ENCODE measurements around the gene CABP7. TPM values are rescaled to one million over a fixed set of nuclear protein-coding genes. Genes with fewer than 3 reads are reported as not detected.

The CABP7 gene
- total and polyA plus RNA-seq, 3 experiments from 2014 or later = 0.07 TPM; not detected in 2

DNA sequence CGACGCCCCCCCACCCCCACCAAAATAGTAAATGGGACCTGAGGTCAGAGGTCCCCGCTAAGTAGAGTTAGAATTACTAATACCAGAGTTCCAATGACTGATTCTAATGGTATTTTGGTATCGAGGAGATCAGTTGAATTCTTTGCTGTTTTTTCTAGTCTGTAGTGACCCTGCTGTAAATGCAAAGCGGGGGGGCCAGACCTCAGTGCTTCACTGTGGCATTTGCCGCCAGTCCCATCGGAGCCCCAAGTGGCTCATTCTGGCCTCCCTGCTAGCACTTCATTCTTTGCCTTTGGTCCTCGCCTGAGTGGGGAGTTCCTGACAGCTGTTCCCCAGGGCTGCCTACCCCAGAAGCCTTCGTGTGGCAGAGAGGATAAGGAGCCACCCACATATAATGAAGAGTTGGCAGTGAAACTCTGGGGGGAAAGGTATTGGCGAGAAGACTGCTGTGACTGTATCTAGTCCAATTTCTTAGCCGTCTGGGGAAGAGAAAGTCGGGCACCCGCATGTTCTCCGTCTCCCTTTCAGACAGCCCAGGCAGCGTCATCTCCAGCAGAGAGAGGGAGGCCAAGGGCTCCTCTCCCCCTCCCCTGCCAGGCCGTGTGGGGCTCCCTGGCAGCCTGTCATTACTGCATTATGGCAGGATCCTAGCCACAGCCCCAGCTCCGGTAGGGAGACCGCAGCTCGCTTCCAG, 19.4 kb upstream of the CABP7 start:
- H3K27ac ChIP-seq (ENCODE audit: low read depth, low read length) = no peak overlapping the region
- no peaks in the 10 kb centered on the region for H3K9me3 Mint-ChIP-seq

GRCh38 chr22:29700900-29701154, 19.0 kb upstream of the CABP7 start:
- peaks cover 7 to 10% of the 10 kb centered on the region in 2 donors for H3K27me3 Mint-ChIP-seq
- ChIA-PET POLR2A (no interaction called here), CTCF (interaction anchor here (1.0 kb wide), 1 partner anchor 15 kb away, joined by 3 read pairs; no protein-coding TSS in a partner anchor)
- Histone ChIP-seq H3K36me3 (ENCODE audit: insufficient read depth, low read length) (no peaks in the 10 kb centered on the region), H3K27ac (ENCODE audit: low read depth, low read length) (no peak overlapping the region), H3K4me3 (ENCODE audit: low read length) (no peak overlapping the region), H3K27me3 (ENCODE audit: insufficient read depth, low read length, poor library complexity, severe bottlenecking) (no peaks in the 10 kb centered on the region), H3K9me3 (ENCODE audit: low read length) (no peaks in the 10 kb centered on the region), H3K4me1 (ENCODE audit: insufficient read depth, low read length) (peaks cover 20% of the 10 kb centered on the region)
- DNase-seq = no peak
- no peak overlapping the region for H3K27ac Mint-ChIP-seq
- peaks cover 0 to 3% (median 0%) of the 10 kb centered on the region in 3 donors for H3K4me1 Mint-ChIP-seq
- peaks cover 0 to 20% (median 7%) of the 10 kb centered on the region in 3 donors for H3K36me3 Mint-ChIP-seq
- no peak overlapping the region for H3K4me3 Mint-ChIP-seq
- H3K9me3 Mint-ChIP-seq = no peaks in the 10 kb centered on the region

More for the DNA sequence above, 19.4 kb upstream of the CABP7 start:
- ChIA-PET POLR2A (no interaction called here), CTCF (no interaction called here)
- Mint-ChIP-seq H3K4me3 (no peak overlapping the region), H3K4me1 (peaks cover 0 to 3% (median 0%) of the 10 kb centered on the region in 3 donors), H3K27me3 (peaks cover 7 to 10% of the 10 kb centered on the region in 2 donors), H3K27ac (no peak overlapping the region), H3K36me3 (peaks cover 0 to 25% (median 7%) of the 10 kb centered on the region in 3 donors)
- Histone ChIP-seq H3K36me3 (ENCODE audit: insufficient read depth, low read length) (no peaks in the 10 kb centered on the region), H3K9me3 (ENCODE audit: low read length) (no peaks in the 10 kb centered on the region), H3K4me1 (ENCODE audit: insufficient read depth, low read length) (peaks cover 20% of the 10 kb centered on the region), H3K27me3 (ENCODE audit: insufficient read depth, low read length, poor library complexity, severe bottlenecking) (no peaks in the 10 kb centered on the region), H3K4me3 (ENCODE audit: low read length) (no peak overlapping the region)
- no peak for DNase-seq

- Mint-ChIP-seq H3K27ac (no peak overlapping the region), H3K4me1 (peaks cover 0 to 3% (median 0%) of the 10 kb centered on the region in 3 donors), H3K36me3 (peaks cover 0 to 15% (median 6%) of the 10 kb centered on the region in 3 donors), H3K27me3 (peaks cover 7 to 10% of the 10 kb centered on the region in 2 donors), H3K4me3 (no peak overlapping the region), H3K9me3 (no peaks in the 10 kb centered on the region)
- CTCF ChIA-PET = interaction anchor here (1.0 kb wide), 1 partner anchor 14 kb away, joined by 3 read pairs; no protein-coding TSS in a partner anchor
- H3K27me3 ChIP-seq (ENCODE audit: insufficient read depth, low read length, poor library complexity, severe bottlenecking) = no peaks in the 10 kb centered on the region
- H3K9me3 ChIP-seq (ENCODE audit: low read length) = no peaks in the 10 kb centered on the region
- no peak overlapping the region for H3K27ac ChIP-seq (ENCODE audit: low read depth, low read length)
- no peak for DNase-seq
- H3K4me1 ChIP-seq (ENCODE audit: insufficient read depth, low read length) = peaks cover 20% of the 10 kb centered on the region
- POLR2A ChIA-PET = no interaction called here
- no peaks in the 10 kb centered on the region for H3K36me3 ChIP-seq (ENCODE audit: insufficient read depth, low read length)
- no peak overlapping the region for H3K4me3 ChIP-seq (ENCODE audit: low read length)
Measured at GRCh38 chr22:29701155-29701999, 18.4 kb upstream of the CABP7 start.

DNA sequence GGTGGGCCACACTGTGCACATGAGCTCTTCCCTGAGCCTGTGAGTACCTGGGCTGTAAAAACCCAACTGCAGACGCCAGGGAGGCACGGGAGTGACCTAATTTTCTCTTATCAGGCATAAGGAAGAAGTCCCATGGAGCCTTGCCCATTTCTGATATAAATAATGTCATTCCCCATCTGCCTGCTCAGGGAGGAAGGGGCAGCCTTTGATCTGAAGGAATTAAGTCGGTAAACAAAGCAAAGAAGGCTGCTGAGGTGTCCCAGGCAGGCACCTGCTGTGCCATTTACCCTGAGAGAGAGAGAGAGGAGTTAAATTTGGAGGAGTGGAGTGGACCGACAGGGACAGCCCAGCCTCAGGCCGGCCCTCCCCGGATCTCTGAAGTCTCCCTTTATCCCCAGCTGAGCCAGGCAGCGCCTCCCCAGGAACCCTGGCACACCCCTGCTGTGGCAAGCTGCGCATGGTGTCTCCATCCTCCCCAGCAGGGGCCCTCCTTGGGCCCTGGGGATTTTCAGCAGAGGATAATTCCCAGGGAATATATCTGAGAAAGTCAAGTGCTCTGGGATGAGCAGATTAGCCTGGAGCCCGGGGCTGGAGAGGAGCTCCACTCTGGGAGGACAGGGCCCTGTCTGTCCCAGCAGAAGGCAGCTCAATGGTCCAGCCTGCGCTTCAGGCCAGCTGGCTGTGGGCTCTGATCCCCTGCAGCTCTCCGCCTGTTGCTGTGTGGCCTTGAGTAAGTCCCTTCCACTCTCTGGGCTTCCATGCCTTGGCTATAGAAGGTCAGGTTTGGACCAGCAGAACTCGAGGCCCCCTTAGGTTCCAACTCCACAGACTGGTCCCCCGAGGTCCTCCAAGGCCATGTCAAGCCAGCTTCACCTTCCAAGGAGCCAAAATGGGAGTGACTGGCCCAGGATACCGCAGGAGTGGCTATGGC, 17.5 kb upstream of the CABP7 start:
- peaks cover 0 to 9% (median 3%) of the 10 kb centered on the region in 3 donors for H3K36me3 Mint-ChIP-seq
- POLR2A ChIA-PET = no interaction called here
- H3K4me3 Mint-ChIP-seq = peak overlapping the region in 1 of 7 donors; percentile 27
- Histone ChIP-seq H3K4me1 (ENCODE audit: insufficient read depth, low read length) (peaks cover 20% of the 10 kb centered on the region), H3K4me3 (ENCODE audit: low read length) (no peak overlapping the region), H3K27ac (ENCODE audit: low read depth, low read length) (no peak overlapping the region), H3K27me3 (ENCODE audit: insufficient read depth, low read length, poor library complexity, severe bottlenecking) (no peaks in the 10 kb centered on the region), H3K9me3 (ENCODE audit: low read length) (no peaks in the 10 kb centered on the region), H3K36me3 (ENCODE audit: insufficient read depth, low read length) (no peaks in the 10 kb centered on the region)
- H3K27me3 Mint-ChIP-seq = peaks cover 7 to 13% of the 10 kb centered on the region in 2 donors
- H3K27ac Mint-ChIP-seq = peak overlapping the region in 1 of 8 donors; percentile 43
- peaks cover 0 to 3% (median 0%) of the 10 kb centered on the region in 3 donors for H3K4me1 Mint-ChIP-seq
- CTCF ChIA-PET = interaction anchor here (1.0 kb wide), 1 partner anchor 13 kb away, joined by 3 read pairs; no protein-coding TSS in a partner anchor
- H3K9me3 Mint-ChIP-seq = no peaks in the 10 kb centered on the region
- DNase-seq = no peak

DNA sequence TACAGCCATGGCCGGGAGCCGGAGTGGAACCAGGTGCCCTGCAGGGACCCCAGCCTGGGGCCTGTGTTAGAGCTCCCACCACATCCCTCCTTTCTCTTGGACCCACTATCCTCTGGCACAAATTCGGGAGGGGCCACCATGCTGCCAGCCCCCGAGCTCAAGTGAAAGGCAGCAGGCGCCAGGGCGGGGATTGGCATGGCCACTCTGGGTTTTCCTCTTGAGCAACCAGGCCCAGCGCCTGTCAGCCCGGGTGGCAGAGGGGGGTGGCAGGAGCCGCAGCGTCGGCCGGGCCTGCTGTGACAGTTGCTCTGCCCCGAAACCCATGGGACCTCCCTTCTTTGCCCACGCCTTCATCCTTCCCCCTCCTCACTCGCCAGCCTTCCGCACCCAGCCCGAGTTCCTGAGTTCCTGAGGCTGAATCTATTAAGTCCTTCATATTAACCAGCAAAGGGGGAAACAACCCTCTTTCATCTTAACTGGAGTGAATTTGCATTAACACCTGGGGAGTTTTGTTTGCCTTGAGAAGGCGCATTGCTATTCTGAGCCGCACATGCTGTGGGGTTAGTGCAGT, 16.8 kb upstream of the CABP7 start:
- Histone ChIP-seq H3K27ac (ENCODE audit: low read depth, low read length) (no peak overlapping the region), H3K4me1 (ENCODE audit: insufficient read depth, low read length) (peaks cover 20% of the 10 kb centered on the region), H3K36me3 (ENCODE audit: insufficient read depth, low read length) (no peaks in the 10 kb centered on the region), H3K27me3 (ENCODE audit: insufficient read depth, low read length, poor library complexity, severe bottlenecking) (no peaks in the 10 kb centered on the region), H3K4me3 (ENCODE audit: low read length) (no peak overlapping the region), H3K9me3 (ENCODE audit: low read length) (no peaks in the 10 kb centered on the region)
- H3K4me1 Mint-ChIP-seq = peaks cover 0 to 3% (median 0%) of the 10 kb centered on the region in 3 donors
- ChIA-PET POLR2A (no interaction called here), CTCF (no interaction called here)
- peak overlapping the region in 1 of 7 donors; percentile 27 for H3K4me3 Mint-ChIP-seq
- H3K36me3 Mint-ChIP-seq = peaks cover 0 to 5% (median 3%) of the 10 kb centered on the region in 3 donors
- no peak for DNase-seq
- H3K9me3 Mint-ChIP-seq = no peaks in the 10 kb centered on the region
- no peak overlapping the region for H3K27ac Mint-ChIP-seq
- H3K27me3 Mint-ChIP-seq = peaks cover 7 to 15% of the 10 kb centered on the region in 2 donors

DNA sequence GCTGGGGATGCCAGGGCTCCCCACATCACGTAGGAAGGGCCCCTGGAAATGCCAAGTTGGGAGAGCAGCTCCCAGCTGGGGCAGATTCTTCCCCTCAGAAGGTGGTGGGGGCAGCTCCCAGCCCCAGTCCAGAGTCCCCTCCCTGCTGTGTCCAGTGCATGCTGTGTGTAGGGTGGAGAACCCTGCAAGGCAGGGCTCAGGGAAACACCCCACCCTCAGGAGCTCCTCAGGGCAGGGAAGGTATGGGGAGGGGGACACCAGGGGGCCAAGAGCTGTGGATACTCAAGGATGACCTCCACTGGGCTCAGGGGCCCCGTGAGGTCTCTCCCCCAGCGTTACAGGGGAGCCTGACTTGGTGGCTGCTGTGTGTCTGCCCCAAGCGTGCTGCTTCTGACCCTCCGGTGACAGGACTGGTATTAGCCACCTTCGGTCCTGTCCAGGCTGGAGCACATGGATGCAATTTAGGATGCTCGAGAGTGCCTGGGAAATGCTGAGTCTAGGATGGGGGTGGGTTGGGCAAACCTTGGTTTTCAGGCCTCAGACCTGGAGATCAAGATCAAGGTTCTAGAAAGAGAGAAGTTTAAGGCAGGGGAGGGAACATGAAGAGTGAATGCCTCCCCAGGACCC, 16.1 kb upstream of the CABP7 start:
- Histone ChIP-seq H3K9me3 (ENCODE audit: low read length) (no peaks in the 10 kb centered on the region), H3K4me3 (ENCODE audit: low read length) (no peak overlapping the region), H3K27ac (ENCODE audit: low read depth, low read length) (no peak overlapping the region), H3K36me3 (ENCODE audit: insufficient read depth, low read length) (no peaks in the 10 kb centered on the region), H3K4me1 (ENCODE audit: insufficient read depth, low read length) (peaks cover 20% of the 10 kb centered on the region), H3K27me3 (ENCODE audit: insufficient read depth, low read length, poor library complexity, severe bottlenecking) (no peaks in the 10 kb centered on the region)
- ChIA-PET POLR2A (interaction anchor here (0.5 kb wide), 1 partner anchor 10 kb away, joined by 3 read pairs; no protein-coding TSS in a partner anchor), CTCF (no interaction called here)
- Mint-ChIP-seq H3K27ac (no peak overlapping the region), H3K4me1 (peaks cover 0 to 3% (median 0%) of the 10 kb centered on the region in 3 donors), H3K36me3 (peaks cover 0 to under 1% (median 0%) of the 10 kb centered on the region in 3 donors), H3K27me3 (peaks cover 9 to 15% of the 10 kb centered on the region in 2 donors), H3K4me3 (no peak overlapping the region), H3K9me3 (no peaks in the 10 kb centered on the region)
- no peak for DNase-seq

- no peaks in the 10 kb centered on the region for H3K9me3 ChIP-seq (ENCODE audit: low read length)
- H3K27ac ChIP-seq (ENCODE audit: low read depth, low read length) = no peak overlapping the region
- H3K4me1 ChIP-seq (ENCODE audit: insufficient read depth, low read length) = peaks cover 20% of the 10 kb centered on the region
- H3K27me3 ChIP-seq (ENCODE audit: insufficient read depth, low read length, poor library complexity, severe bottlenecking) = no peaks in the 10 kb centered on the region
- peak overlapping the region in 1 of 8 donors; percentile 91 for H3K27ac Mint-ChIP-seq
- no peaks in the 10 kb centered on the region for H3K36me3 ChIP-seq (ENCODE audit: insufficient read depth, low read length)
- H3K9me3 Mint-ChIP-seq = no peaks in the 10 kb centered on the region
- DNase-seq = no peak
- H3K4me3 ChIP-seq (ENCODE audit: low read length) = no peak overlapping the region
- no peaks in the 10 kb centered on the region for H3K36me3 Mint-ChIP-seq
- peaks cover 0 to 3% (median 0%) of the 10 kb centered on the region in 3 donors for H3K4me1 Mint-ChIP-seq
- ChIA-PET POLR2A (no interaction called here), CTCF (no interaction called here)
- H3K4me3 Mint-ChIP-seq = no peak overlapping the region
- H3K27me3 Mint-ChIP-seq = peaks cover 9 to 15% of the 10 kb centered on the region in 2 donors
Measured at GRCh38 chr22:29704528-29705285, 15.1 kb upstream of the CABP7 start.
